ENCODE data around the gene LYPD3. TPM values are rescaled to one million over a fixed set of nuclear protein-coding genes. Genes with fewer than 3 reads are reported as not detected.
A peak's percentile ranks its signal among the peaks of the same experiment; 100 is the strongest.

LYPD3 gene
- total RNA-seq, 1 experiment from 2014 or later: 1.8 TPM

- Histone ChIP-seq H3K18ac (ENCODE audit: insufficient read length, low read depth, low read length) (no peak overlapping the region), H4K20me1 (ENCODE audit: control insufficient read depth, insufficient read depth, insufficient read length) (no peaks in the 10 kb centered on the region), H2AK5ac (ENCODE audit: insufficient read length, low read length) (no peak overlapping the region), H3K4me2 (ENCODE audit: insufficient read depth, insufficient read length, low read length) (peak overlapping the region; percentile 45), H3K4me1 (ENCODE audit: insufficient read depth, low read length) (no peaks in the 10 kb centered on the region), H2BK12ac (ENCODE audit: insufficient read length, low read depth, low read length) (no peak overlapping the region), H3K9ac (ENCODE audit: extremely low read depth, insufficient read length, low read length) (no peak overlapping the region), H3K79me2 (ENCODE audit: insufficient read depth, low read length) (no peaks in the 10 kb centered on the region), H3K23me2 (ENCODE audit: insufficient read length, low read depth, low read length, poor library complexity, severe bottlenecking) (peaks cover 21% of the 10 kb centered on the region), H4K91ac (ENCODE audit: insufficient read length, low read depth, low read length) (no peak overlapping the region), H2BK5ac (ENCODE audit: insufficient read length, low read length) (no peak overlapping the region), H2BK20ac (ENCODE audit: low read depth, low read length, poor library complexity, severe bottlenecking) (no peak overlapping the region), H3K14ac (ENCODE audit: insufficient read depth, low read length) (no peak overlapping the region), H3K4ac (ENCODE audit: low read depth, low read length) (no peak overlapping the region), H2AFZ (ENCODE audit: low read length) (no peak overlapping the region), H4K5ac (ENCODE audit: insufficient read length, low read depth, low read length) (no peak overlapping the region), H3K9me3 (ENCODE audit: control insufficient read depth, low read depth, low read length) (no peaks in the 10 kb centered on the region), H2BK120ac (ENCODE audit: low read depth, low read length, poor library complexity, severe bottlenecking) (no peak overlapping the region), H3K79me1 (ENCODE audit: insufficient read depth, low read depth, low read length, poor library complexity, severe bottlenecking) (no peaks in the 10 kb centered on the region), H2BK15ac (ENCODE audit: low read depth, low read length) (no peak overlapping the region), H3K27ac (ENCODE audit: insufficient read length, low read depth, low read length) (no peak overlapping the region), H4K8ac (replicated peaks; ENCODE audit: insufficient read length, low read depth, low read length) (no peak overlapping the region), H3K56ac (ENCODE audit: insufficient read length, low read depth, low read length) (no peak overlapping the region), H3K23ac (ENCODE audit: insufficient read length, low read depth, low read length) (no peak overlapping the region), H3T11ph (ENCODE audit: low read length) (no peak overlapping the region), H3K27me3 (ENCODE audit: insufficient read depth, low read length) (peaks cover 4% of the 10 kb centered on the region; the same call in 1 of the 2 replicates)
- Mint-ChIP-seq H3K4me3 (peak overlapping the region; percentile 81 to 87), H3K27me3 (ENCODE audit: low read depth) (peaks cover 12% of the 10 kb centered on the region), H3K27ac (no peak overlapping the region), H3K9me3 (no peaks in the 10 kb centered on the region; a peak in 1 of 5 replicates), H3K4me1 (peaks cover 12 to 25% of the 10 kb centered on the region in 2 experiments), H3K36me3 (ENCODE audit: insufficient read depth in 1 of 3, low read depth in 3 of 3) (no peaks in the 10 kb centered on the region; a peak in 2 of 7 replicates)
- no peak for TF ChIP-seq CTCF (conservative IDR thresholded peaks at IDR 0.05)
- no CpG with 5 or more reads among the region's 23 CpGs for WGBS (ENCODE audit: extremely low coverage, insufficient read length, low lambda C conversion rate)
- no peak for DNase-seq
Measured at GRCh38 chr19:43502419-43502976, 37.1 kb upstream of the LYPD3 start.

All from H9 (cell line).